NCI-H226 (cell line): ENCODE measurements around the gene OTUD5.
"Not testable (repeated sequence)": the region's sequence is repeated elsewhere in the genome, so short reads cannot be mapped to it uniquely, and the experiment has no call there.

ENCODE experiments used
- DNase-seq: peaks from one replicate; pipeline ENCODE4 v3.0.0-alpha.2; 2015

Gene OTUD5

GRCh38 chrX:48957477-48957826 lies at the start of gene OTUD5:
OTUD5 (minus strand) TSS chrX:48957607; CDS start chrX:48957570, 37 bp downstream.
- peak; percentile 51 for DNase-seq

GRCh38 chrX:49003696-49004095 lies 46.3 kb upstream of the OTUD5 start:
- no peak for DNase-seq

- DNase-seq: peak; percentile 85
Measured at GRCh38 chrX:49002091-49002935, 44.9 kb upstream of the OTUD5 start, which contains the start of gene GRIPAP1. GRIPAP1 (minus strand) TSS chrX:49002264; CDS start chrX:49002229, 35 bp downstream.

- peak; percentile 4 for DNase-seq
Measured at GRCh38 chrX:49001521-49002090, 44.2 kb upstream of the OTUD5 start.

- no peak for DNase-seq
Measured at GRCh38 chrX:49000636-49001035, 43.2 kb upstream of the OTUD5 start.

GRCh38 chrX:48999030-48999429 lies 41.6 kb upstream of the OTUD5 start:
- no peak for DNase-seq

GRCh38 chrX:48998391-48998790 lies 41.0 kb upstream of the OTUD5 start:
- DNase-seq: no peak

GRCh38 chrX:48997865-48998264 lies 40.5 kb upstream of the OTUD5 start:
- DNase-seq: no peak

- no peak for DNase-seq
Measured at GRCh38 chrX:48997455-48997854, 40.0 kb upstream of the OTUD5 start.

- no peak for DNase-seq
Measured at GRCh38 chrX:48996969-48997368, 39.6 kb upstream of the OTUD5 start.

GRCh38 chrX:48992341-48992740 lies 34.9 kb upstream of the OTUD5 start:
- DNase-seq: no peak

- no peak for DNase-seq
Measured at GRCh38 chrX:48989483-48989882, 32.1 kb upstream of the OTUD5 start.

- no peak for DNase-seq
Measured at GRCh38 chrX:48983896-48984295, 26.5 kb upstream of the OTUD5 start.

- no peak for DNase-seq
Measured at GRCh38 chrX:48983081-48983480, 25.7 kb upstream of the OTUD5 start.

- DNase-seq: no peak
Measured at GRCh38 chrX:48981178-48981577, 23.8 kb upstream of the OTUD5 start.

- not testable (repeated sequence) for DNase-seq
Measured at GRCh38 chrX:48980341-48980740, 22.9 kb upstream of the OTUD5 start.

- no peak for DNase-seq
Measured at GRCh38 chrX:48978226-48978625, 20.8 kb upstream of the OTUD5 start.

- DNase-seq: no peak
Measured at GRCh38 chrX:48976086-48976485, 18.7 kb upstream of the OTUD5 start.

- DNase-seq: no peak
Measured at GRCh38 chrX:48975541-48975940, 18.1 kb upstream of the OTUD5 start.

GRCh38 chrX:48975041-48975440 lies 17.6 kb upstream of the OTUD5 start:
- DNase-seq: no peak

- no peak for DNase-seq
Measured at GRCh38 chrX:48974574-48974973, 17.2 kb upstream of the OTUD5 start.

- DNase-seq: no peak
Measured at GRCh38 chrX:48974033-48974432, 16.6 kb upstream of the OTUD5 start.

- peak; percentile 6 for DNase-seq
Measured at GRCh38 chrX:48972220-48973164, 15.1 kb upstream of the OTUD5 start.
